Gastrocnemius medialis (tissue), 4 donors: ENCODE data around the gene ERCC8.
"Not testable (repeated sequence)": the region's sequence is repeated elsewhere in the genome, so short reads cannot be mapped to it uniquely, and the experiment has no call there.

Experiments used
- POLR2A ChIP-seq, 2 donors: fragments of 450-650 bp; IDR thresholded peaks; one replicate each; pipeline ENCODE4 v1.6.1; 2017; ENCODE audit warnings: antibody characterized with exemption in 2 of 2, mild to moderate bottlenecking in 2 of 2, moderate library complexity in 2 of 2
- TF ChIP-seq, protein P1 (sequence below), 5 experiments: fragments of 450-650 bp in 3 of 5; fragments of 200-600 bp in 2 of 5; sonication (generic) in 2 of 5; IDR thresholded peaks in 4 of 5; conservative IDR thresholded peaks in 1 of 5; 1 replicate in 4 of 5; 2 replicates in 1 of 5; pipeline ENCODE4 v1.5.1; 2016 to 2019; ENCODE audit warnings: antibody characterized with exemption in 5 of 5, mild to moderate bottlenecking in 3 of 5, moderate library complexity in 3 of 5

DNA sequence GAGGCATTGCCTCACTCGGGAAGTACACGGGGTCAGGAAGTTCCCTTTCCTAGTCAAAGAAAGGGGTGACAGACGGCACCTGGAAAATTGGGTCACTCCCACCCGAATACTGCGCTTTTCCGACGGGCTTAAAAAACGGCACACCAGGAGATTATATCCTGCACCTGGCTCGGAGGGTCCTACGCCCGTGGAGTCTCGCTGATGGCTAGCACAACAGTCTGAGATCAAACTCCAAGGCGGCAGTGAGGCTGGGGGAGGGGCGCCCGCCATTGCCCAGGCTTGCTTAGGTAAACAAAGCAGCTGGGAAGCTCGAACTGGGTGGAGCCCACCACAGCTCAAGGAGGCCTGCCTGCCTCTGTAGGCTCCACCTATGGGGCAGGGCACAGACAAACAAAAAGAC, 84.3 kb downstream of the ERCC8 start:
- TF ChIP-seq, protein P1, sequence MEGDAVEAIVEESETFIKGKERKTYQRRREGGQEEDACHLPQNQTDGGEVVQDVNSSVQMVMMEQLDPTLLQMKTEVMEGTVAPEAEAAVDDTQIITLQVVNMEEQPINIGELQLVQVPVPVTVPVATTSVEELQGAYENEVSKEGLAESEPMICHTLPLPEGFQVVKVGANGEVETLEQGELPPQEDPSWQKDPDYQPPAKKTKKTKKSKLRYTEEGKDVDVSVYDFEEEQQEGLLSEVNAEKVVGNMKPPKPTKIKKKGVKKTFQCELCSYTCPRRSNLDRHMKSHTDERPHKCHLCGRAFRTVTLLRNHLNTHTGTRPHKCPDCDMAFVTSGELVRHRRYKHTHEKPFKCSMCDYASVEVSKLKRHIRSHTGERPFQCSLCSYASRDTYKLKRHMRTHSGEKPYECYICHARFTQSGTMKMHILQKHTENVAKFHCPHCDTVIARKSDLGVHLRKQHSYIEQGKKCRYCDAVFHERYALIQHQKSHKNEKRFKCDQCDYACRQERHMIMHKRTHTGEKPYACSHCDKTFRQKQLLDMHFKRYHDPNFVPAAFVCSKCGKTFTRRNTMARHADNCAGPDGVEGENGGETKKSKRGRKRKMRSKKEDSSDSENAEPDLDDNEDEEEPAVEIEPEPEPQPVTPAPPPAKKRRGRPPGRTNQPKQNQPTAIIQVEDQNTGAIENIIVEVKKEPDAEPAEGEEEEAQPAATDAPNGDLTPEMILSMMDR (IDR thresholded peaks at IDR 0.05 in 4 of 5, conservative IDR thresholded peaks at IDR 0.05 in 1 of 5) = not testable (repeated sequence)
- not testable (repeated sequence) for TF ChIP-seq POLR2A (IDR thresholded peaks at IDR 0.05)
